ENCODE results near the gene FSIP1.

FSIP1 gene

DNA sequence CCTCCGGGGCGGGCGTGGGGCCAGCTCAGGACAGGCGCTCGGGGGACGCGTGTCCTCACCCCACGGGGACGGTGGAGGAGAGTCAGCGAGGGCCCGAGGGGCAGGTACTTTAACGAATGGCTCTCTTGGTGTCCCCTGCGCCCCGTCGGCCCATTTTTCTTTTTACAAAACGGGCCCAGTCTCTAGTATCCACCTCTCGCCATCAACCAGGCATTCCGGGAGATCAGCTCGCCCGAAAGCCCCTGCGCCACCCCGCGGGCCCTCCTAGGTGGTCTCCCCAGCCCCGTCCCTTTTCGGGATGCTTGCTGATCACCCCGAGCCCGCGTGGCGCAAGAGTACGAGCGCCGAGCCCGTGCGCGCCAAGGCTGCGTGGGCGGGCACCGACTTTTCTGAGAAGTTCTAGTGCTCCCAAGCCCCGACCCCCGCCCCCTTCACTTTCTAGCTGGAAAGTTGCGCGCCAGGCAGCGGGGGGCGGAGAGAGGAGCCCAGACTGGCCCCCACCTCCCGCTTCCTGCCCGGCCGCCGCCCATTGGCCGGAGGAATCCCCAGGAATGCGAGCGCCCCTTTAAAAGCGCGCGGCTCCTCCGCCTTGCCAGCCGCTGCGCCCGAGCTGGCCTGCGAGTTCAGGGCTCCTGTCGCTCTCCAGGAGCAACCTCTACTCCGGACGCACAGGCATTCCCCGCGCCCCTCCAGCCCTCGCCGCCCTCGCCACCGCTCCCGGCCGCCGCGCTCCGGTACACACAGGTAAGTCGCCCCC lies 202.0 kb downstream of the FSIP1 start, which contains the start of gene THBS1:
THBS1 (plus strand) TSS at position 595 of the 757 bp plus-strand sequence. CDS start 779 bp downstream, outside the sequence.
- DNase-seq, result no peak

DNA sequence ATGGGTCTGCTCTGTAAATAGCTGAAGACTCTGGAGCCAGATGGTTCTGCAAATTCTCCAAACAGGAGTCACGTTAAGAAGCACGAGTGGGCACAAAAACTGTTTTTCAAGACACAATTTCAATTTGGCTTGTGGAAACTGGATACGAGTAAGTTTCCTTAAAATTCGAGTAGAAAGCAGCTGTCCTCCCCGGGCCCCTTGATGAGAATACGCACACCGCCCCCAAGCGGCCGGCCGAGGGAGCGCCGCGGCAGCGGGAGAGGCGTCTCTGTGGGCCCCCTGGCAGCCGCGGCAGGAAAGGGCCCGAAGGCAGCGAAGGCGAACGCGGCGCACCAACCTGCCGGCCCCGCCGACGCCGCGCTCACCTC lies 202.5 kb downstream of the FSIP1 start:
- DNase-seq, result peak; percentile 56 to 77 (median 58)

DNA sequence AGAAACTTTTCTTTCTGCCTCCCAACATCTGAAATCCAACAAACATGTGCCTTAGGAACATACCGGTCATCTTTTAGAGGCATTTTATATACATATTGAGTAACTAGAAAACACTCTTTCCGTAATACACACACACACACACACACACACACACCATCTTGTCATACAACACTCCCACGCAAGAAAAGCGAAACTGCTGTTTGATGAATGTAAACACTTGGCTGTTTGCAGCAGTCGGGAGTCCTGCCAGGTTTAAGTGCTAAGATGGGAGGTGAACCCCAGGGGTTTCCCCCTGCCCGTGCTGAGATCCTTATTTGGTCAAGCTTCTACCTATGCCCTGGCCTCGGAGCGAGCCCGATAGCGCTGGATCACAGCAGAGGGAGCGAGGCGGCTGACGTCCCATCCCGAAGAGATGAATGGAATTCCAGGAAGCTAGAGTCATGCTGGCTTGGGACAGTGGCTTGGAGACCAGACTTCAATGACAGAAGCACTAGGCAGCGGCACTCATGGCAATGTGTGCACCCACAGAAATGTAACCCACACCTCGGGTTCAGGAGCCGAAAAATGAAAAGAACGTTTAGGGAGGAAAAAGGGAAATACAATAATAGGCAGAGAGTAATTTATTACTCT lies 203.0 kb downstream of the FSIP1 start:
- no peak for DNase-seq

DNA sequence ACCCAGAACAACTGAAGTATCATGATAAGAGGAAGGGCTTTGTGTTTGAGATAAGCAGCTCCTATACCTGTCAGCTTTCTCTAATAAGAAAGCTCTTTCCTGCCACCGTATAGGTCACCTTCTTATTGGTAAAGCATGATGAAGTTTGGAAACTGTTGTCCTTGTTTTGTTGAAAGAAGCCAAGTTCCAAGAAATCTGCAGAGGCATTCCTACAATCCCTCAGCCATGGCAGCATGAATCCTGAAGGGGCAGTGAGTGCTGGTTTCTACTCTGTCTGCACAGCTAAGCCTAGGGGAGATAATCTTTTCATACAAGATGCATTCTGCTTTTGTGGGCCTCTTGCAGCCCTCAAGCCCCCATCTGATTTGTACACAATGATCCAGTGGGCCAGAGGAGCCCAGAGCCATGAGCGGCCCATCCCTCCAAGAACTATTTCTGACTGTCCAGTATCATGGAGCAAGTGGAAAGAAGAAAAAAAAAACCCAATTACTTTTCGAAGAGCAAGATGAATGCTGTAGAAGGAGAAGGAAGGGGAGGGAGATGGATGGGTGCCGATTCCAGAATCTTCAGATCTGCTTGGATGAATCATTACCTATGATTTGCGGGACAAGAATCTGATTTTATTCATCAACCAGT lies 203.7 kb downstream of the FSIP1 start:
- no peak for DNase-seq

DNA sequence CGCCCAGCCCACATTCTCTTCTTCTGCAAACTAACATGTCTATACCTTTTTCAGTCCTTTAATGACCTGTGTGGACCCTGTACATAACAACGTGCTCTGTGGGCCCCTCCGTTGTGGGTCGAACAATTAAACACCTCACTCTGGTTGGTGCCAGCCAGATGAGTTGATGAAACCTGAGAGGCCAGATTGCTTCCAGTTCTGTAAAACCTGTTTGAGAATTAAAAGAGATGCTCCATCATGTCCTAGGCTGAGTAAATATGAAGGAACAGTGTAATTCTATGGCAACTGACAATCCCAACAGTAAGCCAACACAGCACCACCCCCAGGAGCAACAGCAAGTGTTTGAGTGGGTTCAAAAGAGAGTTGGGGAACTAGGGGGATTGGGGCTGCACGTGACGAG lies 207.5 kb downstream of the FSIP1 start:
- DNase-seq, result no peak

DNA sequence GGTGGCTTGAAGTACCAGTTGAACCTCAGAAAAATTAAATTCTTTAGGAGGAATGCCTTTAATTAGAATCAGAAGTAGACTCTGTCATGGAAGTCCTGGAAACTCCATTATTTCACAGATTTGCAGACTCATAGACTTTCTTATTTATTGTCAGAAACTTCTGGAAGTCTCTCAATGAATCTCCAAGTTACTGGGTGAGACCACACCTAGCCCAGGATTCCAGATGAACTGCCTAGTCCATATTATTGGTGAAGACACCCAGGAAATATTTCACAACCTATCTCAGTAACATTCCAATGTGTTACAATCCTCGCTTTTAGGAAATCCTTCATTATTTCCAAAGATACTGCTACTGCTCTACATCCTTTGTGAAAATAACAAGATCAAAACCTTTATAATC lies 208.2 kb downstream of the FSIP1 start:
- DNase-seq, result no peak

DNA sequence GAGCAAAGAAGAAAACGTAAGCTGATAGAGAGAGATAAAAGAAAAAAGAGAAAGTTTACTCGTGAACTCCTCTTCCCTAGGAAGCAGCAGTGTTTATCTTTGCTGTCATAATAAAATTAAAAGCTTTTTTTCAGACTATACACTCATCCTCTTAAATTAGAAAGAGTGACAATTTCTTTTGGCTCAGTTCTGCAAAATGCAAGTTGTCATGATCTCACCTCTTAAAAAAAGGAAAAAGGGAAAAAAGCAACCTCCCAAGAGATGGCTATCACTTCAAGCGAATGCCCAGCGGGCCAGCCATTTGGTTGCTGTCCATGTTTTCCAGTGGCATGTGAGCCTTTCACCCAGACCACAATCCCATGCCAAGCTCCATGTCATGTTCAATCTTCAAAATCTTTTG lies 208.8 kb downstream of the FSIP1 start:
- DNase-seq, result no peak

DNA sequence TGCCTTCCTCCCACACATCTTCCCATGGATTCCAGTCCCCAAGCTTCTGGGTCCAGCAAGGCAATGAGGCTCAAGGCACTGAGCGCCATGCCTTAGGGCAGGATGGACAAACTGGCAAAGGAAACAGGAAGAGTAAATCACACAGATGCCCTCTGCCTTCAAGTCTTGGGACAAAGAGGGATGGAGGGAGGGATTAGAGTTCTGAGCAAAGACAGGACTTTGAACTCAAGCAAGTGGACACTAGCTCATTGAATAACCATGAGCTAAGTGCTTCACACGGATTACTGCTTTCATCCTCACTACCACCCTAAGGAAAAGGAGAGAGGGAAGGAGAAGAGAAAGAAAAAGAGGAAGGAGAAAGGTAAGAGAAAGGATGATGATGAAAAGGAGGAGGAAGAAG lies 209.4 kb downstream of the FSIP1 start:
- DNase-seq, result no peak

DNA sequence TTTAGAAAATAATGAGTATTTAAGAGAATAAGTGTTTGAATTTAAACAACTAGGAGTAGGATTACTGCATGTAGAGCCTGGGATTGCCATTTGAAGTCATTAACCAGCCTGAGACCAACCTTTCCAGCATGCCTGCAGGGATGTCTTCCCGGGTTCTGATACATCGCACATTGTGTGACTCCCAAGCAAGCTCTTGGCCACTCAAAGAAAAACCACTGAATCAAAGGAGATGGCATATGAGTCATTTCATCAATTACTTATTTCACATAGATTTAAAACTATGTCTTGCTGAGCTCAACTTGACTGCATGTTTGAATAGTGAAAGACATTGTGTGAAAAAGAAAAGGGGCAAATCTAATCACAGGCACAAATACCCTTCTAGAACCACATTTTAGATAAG lies 216.8 kb downstream of the FSIP1 start:
- no peak for DNase-seq

DNA sequence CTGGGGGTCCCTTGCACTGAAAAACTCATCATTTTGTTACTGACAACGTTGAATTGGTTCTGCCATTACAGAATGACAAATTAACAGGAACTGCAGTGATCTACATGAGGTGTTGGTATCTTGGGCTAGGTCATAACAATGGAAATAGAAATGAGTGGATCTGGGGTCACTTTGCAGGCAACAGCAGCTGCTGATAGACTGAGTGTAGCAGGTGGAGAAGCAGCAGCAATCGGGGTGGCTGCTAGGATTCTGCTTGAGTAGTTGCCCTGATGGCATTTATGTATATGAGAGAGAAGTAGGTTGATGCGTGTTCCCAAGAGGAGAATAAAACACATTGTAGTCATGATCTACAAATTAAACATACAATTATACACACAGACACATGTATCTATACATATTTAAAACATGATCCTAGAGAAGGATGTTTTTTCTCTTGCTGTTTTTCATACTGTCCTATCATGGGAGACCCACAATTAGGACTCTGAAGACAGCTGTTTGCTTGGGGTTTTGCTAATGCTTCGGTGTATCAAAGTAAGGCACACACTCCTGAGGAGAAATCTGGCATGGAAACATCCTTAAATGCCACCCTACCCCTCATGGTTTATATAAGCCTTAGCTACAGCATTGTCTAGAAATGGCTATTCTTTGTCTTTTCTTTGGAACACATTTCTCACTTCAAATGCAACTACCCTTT lies 217.5 kb downstream of the FSIP1 start:
- DNase-seq, result no peak

DNA sequence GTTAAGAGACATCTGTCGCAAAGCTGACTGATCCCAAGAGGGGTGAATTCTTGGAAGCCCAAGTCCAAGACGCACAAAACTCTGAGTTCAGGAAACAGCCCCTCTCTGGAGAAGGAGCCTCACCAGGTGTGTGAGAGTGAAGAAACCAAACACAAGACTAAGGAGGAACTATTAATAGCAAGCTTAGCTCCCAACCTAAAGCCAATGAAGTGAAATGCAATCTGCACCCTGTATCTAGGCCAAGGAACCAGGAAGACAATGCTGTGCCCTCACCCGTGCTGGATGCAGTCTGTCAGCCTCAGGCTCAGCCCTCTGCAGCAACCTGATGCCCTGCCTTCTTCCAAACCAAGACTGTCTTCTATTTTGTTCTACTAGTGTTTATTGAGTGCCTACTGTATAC lies 224.2 kb downstream of the FSIP1 start:
- DNase-seq, result no peak

DNA sequence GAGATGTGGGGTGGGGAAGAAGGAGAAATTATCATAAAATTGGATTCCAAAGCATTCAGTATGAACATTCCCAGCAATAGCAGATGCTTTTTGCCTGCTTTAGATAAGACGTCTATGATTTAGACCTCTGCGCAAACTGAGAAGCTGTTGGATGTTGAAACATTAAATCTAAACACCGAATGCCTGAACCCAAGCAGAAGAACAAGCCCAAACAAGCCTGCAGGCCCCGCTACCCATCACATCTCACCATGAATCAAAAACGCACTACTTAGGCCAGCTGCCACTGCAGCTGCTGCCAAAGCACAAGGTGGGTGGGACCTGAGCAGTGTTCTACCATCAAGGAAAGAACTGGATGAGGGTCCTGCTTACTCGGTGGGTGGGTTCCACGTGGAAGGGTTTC lies 226.2 kb downstream of the FSIP1 start:
- no peak for DNase-seq

DNA sequence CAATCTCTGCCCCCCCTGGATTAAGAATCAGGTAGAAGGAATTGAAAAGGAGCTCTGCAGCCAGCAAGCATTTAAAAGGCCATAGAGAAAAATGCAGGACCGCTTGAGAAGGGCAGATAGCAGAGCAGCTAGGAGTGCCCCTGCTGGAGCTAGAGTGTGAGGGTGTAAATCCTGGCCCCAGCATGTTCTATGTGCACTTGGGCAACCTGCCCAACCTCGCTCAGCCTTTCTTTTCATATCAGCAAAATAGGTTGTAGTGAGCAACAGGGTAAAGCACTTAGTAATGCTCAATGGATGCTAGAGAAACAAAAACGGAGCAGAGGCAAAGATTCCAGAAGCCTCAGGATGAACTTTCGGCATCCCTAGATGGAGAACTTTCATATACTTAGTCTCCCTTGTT lies 226.8 kb downstream of the FSIP1 start:
- DNase-seq, result no peak

DNA sequence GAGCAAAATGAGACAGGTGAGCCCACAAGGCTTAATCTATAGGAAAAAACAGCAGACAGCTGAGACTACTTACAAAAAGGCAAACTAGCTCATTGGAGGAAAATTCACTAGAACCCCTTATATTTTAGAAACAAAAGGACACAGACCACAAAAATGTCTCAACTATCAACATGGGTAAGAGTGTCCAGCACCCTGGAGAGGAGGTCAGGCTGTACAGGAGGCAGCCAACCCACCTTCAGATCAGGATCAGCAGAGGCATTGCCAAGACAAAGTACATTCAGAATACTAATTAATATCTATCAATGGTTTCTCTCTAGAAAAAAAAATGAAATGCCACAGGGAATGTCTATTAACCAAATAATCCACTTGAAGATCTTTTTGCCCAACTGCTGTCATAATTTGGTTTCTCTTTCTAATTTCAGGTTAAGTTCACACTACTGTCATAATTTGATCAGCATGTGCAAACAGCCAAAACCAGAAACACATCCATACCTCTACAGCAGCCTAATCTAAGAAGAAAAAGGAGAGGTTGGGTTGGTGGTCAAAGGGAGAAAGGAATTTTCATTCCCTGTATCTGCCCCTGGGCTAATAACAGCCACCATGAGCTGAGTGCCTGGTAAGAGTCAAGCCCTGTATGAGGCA lies 227.8 kb downstream of the FSIP1 start:
- DNase-seq, result no peak

DNA sequence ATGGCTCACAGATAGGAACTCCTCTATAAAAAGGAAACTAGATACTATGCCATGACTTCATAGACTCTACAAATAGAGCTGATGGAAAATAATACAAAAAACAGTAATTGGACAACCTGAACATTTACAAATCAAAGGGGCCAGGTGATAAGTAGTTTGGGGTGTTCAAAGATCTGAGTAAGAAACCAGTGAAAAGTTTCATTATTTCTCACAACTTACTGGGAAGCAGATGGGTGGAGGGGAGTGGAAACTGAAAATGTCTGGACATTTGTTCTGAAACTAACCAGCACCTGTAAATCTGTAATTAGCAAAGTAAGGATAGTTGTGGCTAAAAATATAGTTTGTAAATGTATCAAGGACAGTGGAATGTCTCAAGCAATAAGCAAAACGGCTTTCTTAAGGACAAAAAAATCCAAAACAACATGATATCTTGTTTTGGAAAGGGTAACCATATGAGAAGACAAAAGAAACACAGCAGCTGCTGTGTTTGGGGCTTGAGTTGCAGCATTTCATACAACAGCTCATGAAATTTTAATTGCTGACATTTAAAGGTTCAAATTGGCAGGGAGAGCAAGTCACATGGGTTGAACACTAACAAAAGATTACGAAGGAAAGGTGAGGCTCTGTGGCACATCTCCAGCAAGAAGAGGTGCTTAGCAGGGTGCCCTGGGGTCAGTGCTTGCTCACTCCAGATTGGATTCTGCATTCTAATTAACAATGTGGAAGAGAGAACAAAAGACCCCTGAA lies 228.5 kb downstream of the FSIP1 start:
- DNase-seq, result no peak

DNA sequence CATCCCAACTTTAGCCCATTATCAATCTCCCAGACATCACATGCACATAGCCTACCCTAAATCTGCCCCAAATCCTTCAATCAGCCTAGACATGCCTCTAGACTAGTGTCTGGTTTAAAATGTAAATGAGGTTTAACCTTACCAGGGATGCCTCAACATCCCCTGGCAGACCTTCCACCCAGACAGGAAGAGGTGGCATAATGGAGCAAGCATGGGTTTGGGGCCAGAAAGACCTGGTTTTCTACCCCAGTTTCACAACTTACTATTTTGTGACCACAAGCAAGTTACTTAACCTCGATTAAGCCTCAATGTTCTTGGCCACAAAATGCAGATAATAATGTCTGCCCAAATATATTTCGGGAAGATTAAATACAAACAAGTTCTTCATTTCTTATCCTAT lies 230.1 kb downstream of the FSIP1 start:
- no peak for DNase-seq

DNA sequence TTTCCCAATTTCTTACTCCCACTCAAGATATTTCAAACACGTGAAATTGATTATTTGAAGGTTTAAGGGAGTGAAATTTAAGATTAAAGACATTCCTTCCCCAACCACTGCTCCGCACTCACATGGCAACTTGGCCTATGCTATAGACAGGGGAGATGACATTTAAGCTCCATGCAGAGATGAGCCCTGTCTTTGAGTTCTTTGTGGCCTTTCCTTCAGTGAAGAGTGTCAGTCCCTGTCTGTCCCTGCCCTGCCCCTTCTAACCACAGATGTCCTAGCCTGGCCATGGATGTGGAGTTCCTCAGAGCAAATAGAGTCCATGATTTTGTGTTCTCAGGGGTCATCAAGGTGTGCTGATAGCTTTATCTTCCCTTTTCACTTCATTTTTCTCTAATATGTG lies 231.2 kb downstream of the FSIP1 start:
- no peak for DNase-seq

Measured in activated CD4-positive, CD25-positive, alpha-beta regulatory T cell (primary cell).